HCT116 (cell line): Measurements from ENCODE around the gene WDR70. TPM values are rescaled to one million over a fixed set of nuclear protein-coding genes. Genes with fewer than 3 reads are reported as not detected.

Source experiments
- ATAC-seq: fragments of 200-7000 bp; cut with Tn5 transposase; 2 replicates; pipeline ENCODE4 v1.9.1; 2020; ENCODE audit warnings: mild to moderate bottlenecking, moderate library complexity
- BruUV-seq: library from RNA; stranded (reverse); fragments of 400-500 nt; replicated peaks from 2 replicates; lab custom pipeline; 2021; lab: Mats Ljungman, UMichigan
- CTCF ChIA-PET: fragments of 300-600 bp; sonication (Branson Sonifier 250); formaldehyde crosslinking; loops from one replicate; lab custom pipeline; 2021; ENCODE audit warnings: antibody characterized with exemption; lab: Charles Lee
- POLR2A ChIA-PET: fragments of 300-600, 350-600 bp; sonication (Branson Sonifier 250); formaldehyde crosslinking; loops from one replicate; lab custom pipeline; 2021; ENCODE audit warnings: antibody characterized with exemption; lab: Charles Lee
- RAD21 ChIA-PET, 2 experiments: fragments of 300-600 bp; sonication (Branson Sonifier 250); formaldehyde crosslinking; loops; one replicate each; lab custom pipeline; 2023; ENCODE audit warnings: low total read pairs in 2 of 2; ENCODE audit not compliant: uncharacterized antibody in 2 of 2, unreplicated experiment in 2 of 2, low non-redundant PET in 1 of 2; lab: Charles Lee
- DNase-seq: peaks from one replicate; pipeline ENCODE4 v3.0.0-alpha.2; 2010; ENCODE audit warnings: low read depth, low spot score
- H2AFZ ChIP-seq: fragments of 200-600 bp; shearing (Covaris generic), sonication (generic); 2 replicates; pipeline ENCODE4 v1.6.1; 2017; ENCODE audit warnings: low read depth, mixed run types, mixed read lengths, antibody characterized with exemption, low read length; ENCODE audit not compliant: poor library complexity, severe bottlenecking
- H3K27ac ChIP-seq: 2 replicates; pipeline ENCODE4 v1.5.1; 2012; ENCODE audit warnings: low read depth, low read length
- H3K27me3 ChIP-seq: fragments of 200-600 bp; sonication (generic); 2 replicates; pipeline ENCODE4 v1.6.1; 2016; ENCODE audit warnings: mixed run types, low read length, mixed read lengths; ENCODE audit not compliant: insufficient read depth
- H3K36me3 ChIP-seq, 2 experiments: fragments of 200-500 bp in 1 of 2; fragments of 200-600 bp in 1 of 2; sonication (Bioruptor generic) in 1 of 2; sonication (generic) in 1 of 2; 2 replicates each; pipeline versions ENCODE4 v1.5.1 to v1.6.1; 2014 to 2016; ENCODE audit warnings: low read length in 2 of 2, inconsistent platforms in 1 of 2, mixed read lengths in 1 of 2, mixed run types in 1 of 2; ENCODE audit not compliant: insufficient read depth in 2 of 2, control insufficient read depth in 1 of 2
- H3K4me1 ChIP-seq, 2 experiments: fragments of 200-600 bp in 1 of 2; sonication (generic) in 1 of 2; 2 replicates each; pipeline versions ENCODE4 v1.5.1 to v1.6.1; 2012 to 2017; ENCODE audit warnings: low read length in 2 of 2, inconsistent platforms in 1 of 2, mild to moderate bottlenecking in 1 of 2, mixed read lengths in 1 of 2, mixed run types in 1 of 2, moderate library complexity in 1 of 2; ENCODE audit not compliant: insufficient read depth in 2 of 2, control insufficient read depth in 1 of 2
- H3K4me2 ChIP-seq: fragments of 200-600 bp; sonication (generic); 2 replicates; pipeline ENCODE4 v1.6.1; 2017; ENCODE audit warnings: mixed run types, low read length, mixed read lengths
- H3K4me3 ChIP-seq, 2 experiments: fragments of 200-600 bp in 1 of 2; sonication (generic) in 1 of 2; replicated peaks in 1 of 2; 2 replicates each; pipeline ENCODE4 v1.5.1; 2011 to 2016; ENCODE audit warnings: low read length in 2 of 2, control low read depth in 1 of 2, low read depth in 1 of 2, mild to moderate bottlenecking in 1 of 2, mixed read lengths in 1 of 2, mixed run types in 1 of 2
- H3K79me2 ChIP-seq: fragments of 200-600 bp; sonication (generic); 2 replicates; pipeline ENCODE4 v1.6.1; 2017; ENCODE audit warnings: mild to moderate bottlenecking, mixed run types, low read length, moderate library complexity, mixed read lengths; ENCODE audit not compliant: insufficient read depth
- H3K9ac ChIP-seq: fragments of 200-600 bp; sonication (generic); 2 replicates; pipeline ENCODE4 v1.6.1; 2016; ENCODE audit warnings: low read length, mixed read lengths
- H3K9me2 ChIP-seq: fragments of 200-600 bp; sonication (generic), shearing (Covaris generic); 2 replicates; pipeline ENCODE4 v1.6.1; 2017; ENCODE audit warnings: mixed run types, mild to moderate bottlenecking, moderate library complexity; ENCODE audit not compliant: insufficient read depth
- H3K9me3 ChIP-seq, 2 experiments: fragments of 200-500 bp in 1 of 2; fragments of 200-600 bp in 1 of 2; sonication (Bioruptor generic) in 1 of 2; sonication (generic) in 1 of 2; 2 replicates each; pipeline ENCODE4 v1.6.1; 2014 to 2017; ENCODE audit warnings: low read length in 2 of 2, mixed read lengths in 2 of 2, inconsistent platforms in 1 of 2, low read depth in 1 of 2, mild to moderate bottlenecking in 1 of 2, mixed run types in 1 of 2, moderate library complexity in 1 of 2; ENCODE audit not compliant: control insufficient read depth in 1 of 2, insufficient read depth in 1 of 2
- H4K20me1 ChIP-seq: fragments of 200-600 bp; sonication (generic), shearing (Covaris generic); 2 replicates; pipeline ENCODE4 v1.6.1; 2017; ENCODE audit warnings: mixed run types, mild to moderate bottlenecking, moderate library complexity; ENCODE audit not compliant: insufficient read depth
- CEBPB ChIP-seq: IDR thresholded peaks from 2 replicates; pipeline ENCODE4 v1.6.1; 2012; ENCODE audit warnings: low read depth
- EGR1 ChIP-seq: IDR thresholded peaks from 2 replicates; pipeline ENCODE4 v1.6.1; 2012; ENCODE audit warnings: low read depth
- ELF1 ChIP-seq: IDR thresholded peaks from 2 replicates; pipeline ENCODE4 v1.6.1; 2012; ENCODE audit warnings: low read depth, borderline replicate concordance
- FOSL1 ChIP-seq: IDR thresholded peaks from 2 replicates; pipeline ENCODE4 v1.6.1; 2012; ENCODE audit warnings: low read depth
- POLR2A ChIP-seq: IDR thresholded peaks from 2 replicates; pipeline ENCODE4 v1.7.0; 2011; ENCODE audit warnings: borderline replicate concordance; ENCODE audit not compliant: insufficient read depth, insufficient read length; ENCODE audit errors: extremely low read depth
- POLR2AphosphoS5 ChIP-seq: IDR thresholded peaks from 2 replicates; pipeline ENCODE4 v1.6.1; 2011; ENCODE audit warnings: mild to moderate bottlenecking, low read depth, low read length, moderate library complexity
- RAD21 ChIP-seq: IDR thresholded peaks from 2 replicates; pipeline ENCODE4 v1.6.1; 2012; ENCODE audit warnings: low read depth, mild to moderate bottlenecking
- REST ChIP-seq: IDR thresholded peaks from 2 replicates; pipeline ENCODE4 v1.6.1; 2012; ENCODE audit warnings: low read depth
- SIN3A ChIP-seq: IDR thresholded peaks from 2 replicates; pipeline ENCODE4 v1.6.1; 2012; ENCODE audit warnings: low read depth
- SP1 ChIP-seq: IDR thresholded peaks from 2 replicates; pipeline ENCODE4 v1.6.1; 2012; ENCODE audit warnings: low read depth
- SRF ChIP-seq: IDR thresholded peaks from 2 replicates; pipeline ENCODE4 v1.6.1; 2012; ENCODE audit warnings: low read depth
- YY1 ChIP-seq: IDR thresholded peaks from 2 replicates; pipeline ENCODE4 v1.6.1; 2011; ENCODE audit warnings: low read length, low read depth, moderate library complexity, mild to moderate bottlenecking; ENCODE audit not compliant: insufficient replicate concordance; ENCODE audit errors: extremely low read depth
- ZBTB33 ChIP-seq: IDR thresholded peaks from 2 replicates; pipeline ENCODE4 v1.6.1; 2011; ENCODE audit warnings: mild to moderate bottlenecking, low read length, moderate library complexity; ENCODE audit not compliant: insufficient replicate concordance; ENCODE audit errors: extremely low read depth
- ZFX ChIP-seq: fragments of 450-650 bp; IDR thresholded peaks from 2 replicates; pipeline ENCODE4 v1.6.1; 2017
- ZNF274 ChIP-seq: fragments of 200-500 bp; sonication (Bioruptor generic); IDR thresholded peaks from 2 replicates; pipeline ENCODE4 v1.6.1; 2014; ENCODE audit warnings: mild to moderate bottlenecking, low read depth, low read length, inconsistent platforms
- intact Hi-C: fragments of 100-400 bp; cut with micrococcal nuclease; formaldehyde crosslinking; loops from 2 replicates; pipeline ENCODE4 v1.10.0; 2022
- total RNA-seq: library from RNA; stranded (reverse); gene quantifications from one replicate; pipeline ENCODE4 v1.2.1, GENCODE V29; 2021; ENCODE audit not compliant: unreplicated experiment

Gene WDR70
- total RNA-seq, 1 experiment from 2014 or later = 31.1 TPM

GRCh38 chr5:37742111-37742510 lies 363.0 kb downstream of the WDR70 start:
- intact Hi-C loops = no loop called here
- ChIA-PET RAD21 (no interaction called here), POLR2A (no interaction called here), CTCF (no interaction called here)
- H3K4me2 ChIP-seq = no peak overlapping the region
- no peak overlapping the region for H3K4me3 ChIP-seq
- H3K79me2 ChIP-seq = no peaks in the 10 kb centered on the region
- H3K27ac ChIP-seq = no peak overlapping the region
- TF ChIP-seq POLR2AphosphoS5 (no peak), EGR1 (no peak), SP1 (no peak), ELF1 (no peak), ZNF274 (no peak), FOSL1 (no peak), SIN3A (no peak), ZBTB33 (no peak), POLR2A (no peak), RAD21 (no peak), ZFX (no peak), REST (no peak), CEBPB (no peak), YY1 (no peak), SRF (no peak)
- H3K9me3 ChIP-seq = no peaks in the 10 kb centered on the region
- DNase-seq (no peak), ATAC-seq (no peak)
- H3K9ac ChIP-seq = no peak overlapping the region
- BruUV-seq = no TSS peak
- no peaks in the 10 kb centered on the region for H3K9me2 ChIP-seq
- no peaks in the 10 kb centered on the region for H3K36me3 ChIP-seq
- no peaks in the 10 kb centered on the region for H4K20me1 ChIP-seq
- no peaks in the 10 kb centered on the region for H3K27me3 ChIP-seq
- H3K4me1 ChIP-seq = peaks cover 21% of the 10 kb centered on the region in 2 experiments
- no peak overlapping the region for H2AFZ ChIP-seq
